Spinal cord (tissue), 10 donors: ENCODE measurements around the gene FEM1C. TPM values are rescaled to one million over a fixed set of nuclear protein-coding genes. Genes with fewer than 3 reads are reported as not detected.

Experiments used
- DNase-seq, 6 donors: peaks; one replicate each; pipeline versions ENCODE4 v3.0.0 to v3.0.0-alpha.2; 2013 to 2015; ENCODE audit warnings: low spot score in 6 of 6, low read depth in 4 of 6
- H3K27ac ChIP-seq: one replicate; pipeline ENCODE4 v1.5.1; 2013; ENCODE audit warnings: low read depth, low read length, control low read depth
- H3K27me3 ChIP-seq: one replicate; pipeline ENCODE4 v1.6.1; 2013; ENCODE audit warnings: low read length; ENCODE audit not compliant: control insufficient read depth, insufficient read depth
- H3K36me3 ChIP-seq: one replicate; pipeline ENCODE4 v1.6.1; 2013; ENCODE audit warnings: low read length; ENCODE audit not compliant: control insufficient read depth, insufficient read depth
- H3K4me1 ChIP-seq: one replicate; pipeline ENCODE4 v1.6.1; 2013; ENCODE audit warnings: low read length; ENCODE audit not compliant: control insufficient read depth, insufficient read depth
- H3K4me3 ChIP-seq: one replicate; pipeline ENCODE4 v1.5.1; 2013; ENCODE audit warnings: low read depth, low read length, control low read depth
- H3K9me3 ChIP-seq: one replicate; pipeline ENCODE4 v1.6.1; 2013; ENCODE audit warnings: low read length; ENCODE audit not compliant: control insufficient read depth, insufficient read depth
- WGBS: methylation state at CpG from one replicate; pipeline ENCODE4 v1.1.5; 2013; ENCODE audit warnings: missing lambda C conversion rate; ENCODE audit not compliant: insufficient coverage; 5-methylcytosine and 5-hydroxymethylcytosine counted together
- long read RNA-seq, 4 donors: transcript quantifications; one replicate each; lab custom pipeline, GENCODE V29; 2026
- polyA plus RNA-seq, 2 donors: library from polyadenylated mRNA; unstranded; fragments of 120-200 nt; gene quantifications; one replicate each; pipeline ENCODE4 v1.2.1, GENCODE V29; 2013; ENCODE audit not compliant: insufficient read length in 2 of 2
- total RNA-seq, 2 donors: library from RNA; depleted of rRNA in 1 of 2; stranded (reverse); fragments of 120-200 nt in 1 of 2; fragments of >200 nt in 1 of 2; gene quantifications; one replicate each; pipeline versions ENCODE4 v1.2.3 to v1.2.4, GENCODE V29; 2013 to 2014
- donor health status: healthy.

Gene FEM1C, protein sequence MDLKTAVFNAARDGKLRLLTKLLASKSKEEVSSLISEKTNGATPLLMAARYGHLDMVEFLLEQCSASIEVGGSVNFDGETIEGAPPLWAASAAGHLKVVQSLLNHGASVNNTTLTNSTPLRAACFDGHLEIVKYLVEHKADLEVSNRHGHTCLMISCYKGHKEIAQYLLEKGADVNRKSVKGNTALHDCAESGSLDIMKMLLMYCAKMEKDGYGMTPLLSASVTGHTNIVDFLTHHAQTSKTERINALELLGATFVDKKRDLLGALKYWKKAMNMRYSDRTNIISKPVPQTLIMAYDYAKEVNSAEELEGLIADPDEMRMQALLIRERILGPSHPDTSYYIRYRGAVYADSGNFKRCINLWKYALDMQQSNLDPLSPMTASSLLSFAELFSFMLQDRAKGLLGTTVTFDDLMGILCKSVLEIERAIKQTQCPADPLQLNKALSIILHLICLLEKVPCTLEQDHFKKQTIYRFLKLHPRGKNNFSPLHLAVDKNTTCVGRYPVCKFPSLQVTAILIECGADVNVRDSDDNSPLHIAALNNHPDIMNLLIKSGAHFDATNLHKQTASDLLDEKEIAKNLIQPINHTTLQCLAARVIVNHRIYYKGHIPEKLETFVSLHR
- total RNA-seq, result 10 to 100 TPM; 15.4 to 46.1 TPM
- 10 to 100 TPM; 15.2 to 21.3 TPM for polyA plus RNA-seq
- long read RNA-seq, donor 1, full-length matches to known transcripts, result 2 of 2 reads
- long read RNA-seq, donor 1, partial matches to known transcripts, result 0 of 2 reads
- long read RNA-seq, donor 1, other reads (novel, unspliced or antisense), result 0 of 2 reads
- long read RNA-seq, donor 2, full-length matches to known transcripts, result 4 of 4 reads
- long read RNA-seq, donor 2, partial matches to known transcripts, result 0 of 4 reads
- long read RNA-seq, donor 2, other reads (novel, unspliced or antisense), result 0 of 4 reads
- long read RNA-seq, donor 3, full-length matches to known transcripts, result 6 of 6 reads
- long read RNA-seq, donor 3, partial matches to known transcripts, result 0 of 6 reads
- long read RNA-seq, donor 3, other reads (novel, unspliced or antisense), result 0 of 6 reads
- long read RNA-seq, donor 4, full-length matches to known transcripts, result 6 of 6 reads
- long read RNA-seq, donor 4, partial matches to known transcripts, result 0 of 6 reads
- long read RNA-seq, donor 4, other reads (novel, unspliced or antisense), result 0 of 6 reads

DNA sequence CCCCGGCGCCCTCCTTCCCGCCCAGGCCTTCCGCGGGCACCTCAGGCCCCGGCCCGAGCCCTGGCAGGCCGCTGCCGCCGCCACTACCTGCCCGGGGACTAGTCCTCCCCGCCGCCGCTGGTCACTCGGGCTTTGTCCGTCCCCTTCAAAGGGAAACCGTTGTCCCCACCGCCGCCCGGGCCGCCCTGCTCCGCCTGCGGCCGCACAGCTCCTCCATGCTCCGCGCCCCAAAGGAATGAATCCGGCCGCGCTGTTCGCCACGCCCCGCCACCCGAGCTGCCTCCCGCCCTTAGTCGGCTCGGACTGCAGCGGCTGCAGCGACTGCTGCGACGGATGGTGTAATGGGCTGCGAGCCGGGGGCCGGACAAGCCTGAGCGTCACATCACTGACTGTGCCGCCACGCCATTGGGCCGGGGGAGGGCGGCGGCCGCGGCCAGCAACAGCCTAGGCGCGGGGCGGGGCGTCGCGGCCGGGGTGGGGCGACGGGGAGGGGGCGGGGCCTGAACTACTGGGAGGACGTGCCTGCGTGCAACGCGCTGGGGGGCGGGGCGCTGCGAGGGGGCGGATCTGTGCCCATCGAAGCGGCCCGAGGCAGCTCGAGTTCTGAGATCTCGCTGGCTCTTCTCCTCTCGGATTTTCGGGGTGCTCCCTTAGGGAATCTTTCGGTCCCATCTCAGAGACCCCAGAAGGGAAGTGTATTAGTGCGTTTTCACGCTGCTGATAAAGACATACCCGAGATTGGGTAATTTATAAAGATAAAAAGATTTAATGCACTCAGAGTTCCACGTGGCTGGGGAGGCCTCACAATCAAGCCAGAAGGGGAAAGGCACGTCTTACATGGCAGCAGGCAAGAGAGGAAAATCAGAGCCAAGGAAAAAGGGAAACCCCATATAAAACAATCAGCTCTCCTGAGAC is at the start of gene FEM1C:
FEM1C (minus strand) TSS at position 340 of the 915 bp plus-strand sequence. CDS start 1,282 bp downstream, outside the sequence.
- Histone ChIP-seq H3K9me3 (peaks cover 8% of the 10 kb centered on the region), H3K36me3 (no peaks in the 10 kb centered on the region), H3K4me3 (peak within 1 kb of the TSS; percentile 76), H3K27me3 (no peaks in the 10 kb centered on the region), H3K4me1 (peaks cover 3% of the 10 kb centered on the region), H3K27ac (peak within 1 kb of the TSS; percentile 96)
- peak; percentile 78 to 98 (median 88) for DNase-seq
- WGBS, result under 1% methylated on average over 81 of the region's 82 CpGs

DNA sequence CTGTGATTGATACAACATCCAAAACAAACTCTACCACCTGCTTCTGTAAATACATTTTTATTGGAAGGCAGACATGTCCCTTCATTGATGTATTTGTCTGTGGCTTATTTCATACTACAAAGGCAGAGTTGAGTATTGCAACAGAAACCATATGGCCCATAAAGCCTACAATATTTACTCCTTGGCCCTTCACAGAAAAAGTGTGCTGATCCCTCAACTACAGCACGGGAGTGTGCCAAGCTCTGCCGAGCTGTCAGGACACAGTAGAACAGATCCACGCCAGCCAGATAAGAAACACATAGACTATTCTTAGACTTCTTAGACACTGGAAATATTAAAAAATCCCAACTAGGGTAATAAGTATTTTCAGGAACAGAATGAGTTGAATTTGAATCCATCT is 44.5 kb upstream of the FEM1C start:
- no peaks in the 10 kb centered on the region for H3K27me3 ChIP-seq
- no peak overlapping the region for H3K27ac ChIP-seq
- DNase-seq, result no peak
- no peaks in the 10 kb centered on the region for H3K36me3 ChIP-seq
- WGBS, result 83% methylated on average over 1 of the region's 3 CpGs
- H3K4me3 ChIP-seq, result no peak overlapping the region
- no peaks in the 10 kb centered on the region for H3K9me3 ChIP-seq
- H3K4me1 ChIP-seq, result no peaks in the 10 kb centered on the region

DNA sequence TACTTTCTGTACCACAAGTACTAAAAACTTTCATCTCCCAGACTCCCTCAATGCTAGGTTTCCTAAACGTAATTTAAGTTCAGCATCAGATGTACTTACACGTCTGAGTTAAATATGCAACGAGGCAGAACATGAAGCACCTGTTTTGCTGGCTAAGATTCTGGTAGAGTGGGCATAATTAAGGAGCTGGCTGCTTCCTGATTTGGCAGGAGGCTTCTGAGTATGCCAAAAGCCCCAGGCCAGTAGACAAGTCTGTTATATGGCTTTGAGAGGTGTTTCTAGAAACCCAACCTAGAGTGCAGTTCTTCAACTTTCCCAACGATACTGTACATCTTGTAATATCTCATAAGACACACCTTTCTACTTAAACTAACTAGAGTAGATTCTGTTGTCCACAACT is 44.1 kb upstream of the FEM1C start:
- no peaks in the 10 kb centered on the region for H3K9me3 ChIP-seq
- no peaks in the 10 kb centered on the region for H3K27me3 ChIP-seq
- no peak overlapping the region for H3K4me3 ChIP-seq
- H3K27ac ChIP-seq, result no peak overlapping the region
- DNase-seq, result no peak
- no peaks in the 10 kb centered on the region for H3K4me1 ChIP-seq
- 73% methylated on average over 2 of the region's 4 CpGs for WGBS
- no peaks in the 10 kb centered on the region for H3K36me3 ChIP-seq

DNA sequence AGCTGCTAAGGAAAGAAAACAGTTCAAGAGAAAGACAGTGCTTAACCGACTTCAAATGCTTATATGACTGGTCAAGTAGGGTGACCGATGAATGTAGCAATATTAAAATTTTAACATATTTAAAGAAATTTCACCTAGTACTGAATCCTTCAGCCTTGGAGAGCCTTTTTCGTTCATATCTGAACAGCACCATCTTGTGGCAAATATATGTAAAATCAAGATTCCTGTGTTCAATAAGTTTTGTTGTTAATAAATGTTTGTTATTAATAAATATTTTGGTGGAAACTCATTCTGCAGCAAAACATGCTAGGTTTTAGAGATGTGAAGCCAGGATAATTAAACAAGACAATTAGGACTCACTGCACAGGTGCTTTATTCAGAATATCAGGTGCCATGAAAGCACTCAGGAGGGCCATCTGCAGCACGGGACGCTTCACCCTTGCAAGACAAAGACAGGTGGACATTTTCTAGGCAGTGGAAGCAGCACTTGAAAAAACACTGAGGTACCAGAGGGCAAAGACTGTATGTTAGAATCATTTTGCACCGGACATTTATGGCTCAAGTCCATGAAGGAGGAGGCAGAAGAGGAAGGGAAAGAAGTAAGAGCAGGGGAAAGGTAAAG is 42.1 kb upstream of the FEM1C start:
- H3K27me3 ChIP-seq, result no peaks in the 10 kb centered on the region
- peak in 1 of 6 donors; percentile 76 for DNase-seq
- no peaks in the 10 kb centered on the region for H3K36me3 ChIP-seq
- no peaks in the 10 kb centered on the region for H3K9me3 ChIP-seq
- no peak overlapping the region for H3K27ac ChIP-seq
- no peak overlapping the region for H3K4me3 ChIP-seq
- no peaks in the 10 kb centered on the region for H3K4me1 ChIP-seq
- WGBS, result 73% methylated on average over 3 of the region's 6 CpGs

DNA sequence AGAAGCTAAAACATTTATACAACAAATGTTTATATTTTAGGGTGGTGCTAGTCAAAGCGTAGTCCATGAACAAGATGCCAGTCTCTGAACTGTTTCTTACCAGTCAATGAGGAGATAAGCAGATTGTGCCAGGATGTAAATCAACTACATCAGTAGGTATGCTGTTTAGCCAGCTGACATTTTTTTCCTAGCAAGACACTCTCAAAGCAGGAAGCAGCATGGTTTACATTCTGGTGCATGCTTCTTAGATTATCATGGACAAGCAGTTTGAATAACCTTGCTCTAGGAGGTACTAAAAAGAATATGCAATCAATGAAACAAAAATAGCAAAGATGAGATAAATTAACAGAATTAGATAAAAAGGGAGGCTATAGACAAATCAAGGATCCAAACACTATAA is 40.7 kb upstream of the FEM1C start:
- H3K27me3 ChIP-seq, result no peaks in the 10 kb centered on the region
- no peak overlapping the region for H3K27ac ChIP-seq
- no CpG with 5 or more reads among the region's 1 CpG for WGBS
- no peaks in the 10 kb centered on the region for H3K4me1 ChIP-seq
- H3K36me3 ChIP-seq, result no peaks in the 10 kb centered on the region
- H3K9me3 ChIP-seq, result no peaks in the 10 kb centered on the region
- DNase-seq, result no peak
- H3K4me3 ChIP-seq, result no peak overlapping the region

DNA sequence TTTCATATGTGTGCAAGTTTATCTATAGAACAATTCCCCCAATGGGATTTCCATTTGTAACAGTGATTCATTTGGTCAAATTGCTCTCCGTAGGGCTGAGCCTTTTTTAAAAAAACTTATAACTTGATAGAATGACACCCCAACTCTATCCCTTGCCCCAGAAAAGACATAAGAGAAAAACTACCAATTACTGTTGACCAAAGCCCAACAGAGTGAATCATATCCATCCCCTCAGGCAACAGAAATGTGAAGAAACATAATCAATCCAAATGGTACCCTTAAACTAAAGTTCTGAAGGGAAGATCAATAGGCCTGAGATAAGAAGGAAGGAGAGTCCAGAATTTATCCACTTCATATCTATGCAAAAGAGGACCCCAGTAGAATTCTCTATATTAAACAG is 39.9 kb upstream of the FEM1C start:
- Histone ChIP-seq H3K27me3 (no peaks in the 10 kb centered on the region), H3K27ac (no peak overlapping the region), H3K36me3 (no peaks in the 10 kb centered on the region), H3K4me1 (no peaks in the 10 kb centered on the region), H3K4me3 (no peak overlapping the region), H3K9me3 (no peaks in the 10 kb centered on the region)
- 67% methylated on average over 1 of the region's 1 CpG for WGBS
- DNase-seq, result no peak

DNA sequence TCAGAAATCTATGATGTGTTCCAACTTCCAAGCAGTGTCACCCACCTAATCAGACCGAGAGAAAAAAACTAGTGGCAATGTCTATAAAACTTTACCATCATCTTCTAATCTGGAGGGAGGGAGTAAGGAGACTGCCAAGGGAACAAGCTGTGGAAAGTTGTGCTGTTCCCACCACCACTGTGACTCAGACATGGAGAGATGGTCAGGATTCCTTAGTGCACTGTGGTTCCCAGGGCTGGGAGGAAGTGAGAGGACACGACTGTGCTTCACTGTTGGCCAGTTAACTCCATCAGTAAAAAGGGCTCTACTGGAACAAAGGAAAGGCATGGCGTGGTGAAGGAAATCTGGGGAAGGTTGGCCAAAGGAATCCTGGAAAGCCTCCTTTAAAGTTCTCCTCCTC is 38.9 kb upstream of the FEM1C start:
- Histone ChIP-seq H3K9me3 (no peaks in the 10 kb centered on the region), H3K4me1 (no peaks in the 10 kb centered on the region), H3K36me3 (no peaks in the 10 kb centered on the region), H3K27me3 (no peaks in the 10 kb centered on the region), H3K4me3 (no peak overlapping the region), H3K27ac (no peak overlapping the region)
- WGBS, result no CpG with 5 or more reads among the region's 3 CpGs
- DNase-seq, result no peak

DNA sequence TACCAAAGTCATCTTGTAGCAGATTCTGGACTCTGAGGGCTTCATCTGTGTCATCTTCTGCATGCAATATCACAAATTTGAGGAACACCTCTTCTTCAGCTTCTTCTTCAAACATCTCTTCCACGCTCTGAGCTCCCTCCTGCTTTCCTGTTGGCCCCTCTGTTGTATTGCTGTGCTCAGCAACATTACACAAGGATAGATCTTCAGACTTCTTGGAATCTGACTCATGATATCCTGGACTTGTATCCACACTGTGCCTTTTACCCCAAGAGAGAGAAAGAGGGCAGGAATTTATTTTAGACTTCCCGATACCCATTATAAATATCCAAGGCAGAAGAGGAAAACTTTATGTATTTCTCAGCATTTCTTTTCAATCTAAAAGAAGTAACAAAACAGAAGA is 36.4 kb upstream of the FEM1C start:
- no peak for DNase-seq
- no peaks in the 10 kb centered on the region for H3K36me3 ChIP-seq
- WGBS, result 100% methylated on average over 1 of the region's 2 CpGs
- H3K4me1 ChIP-seq, result no peaks in the 10 kb centered on the region
- H3K4me3 ChIP-seq, result no peak overlapping the region
- H3K9me3 ChIP-seq, result no peaks in the 10 kb centered on the region
- H3K27me3 ChIP-seq, result no peaks in the 10 kb centered on the region
- H3K27ac ChIP-seq, result no peak overlapping the region
